KMS-11 (cell line): Measurements from ENCODE around the gene EMP1.

Experiments used
- H2AFZ ChIP-seq: fragments of 200-600 bp; sonication (generic); 2 replicates; pipeline ENCODE4 v1.6.1; 2016; ENCODE audit warnings: antibody characterized with exemption, mixed run types, low read depth
- H3K27ac ChIP-seq: fragments of 200-600 bp; sonication (generic); 2 replicates; pipeline ENCODE4 v1.6.1; 2016; ENCODE audit warnings: mild to moderate bottlenecking, mixed run types
- H3K27me3 ChIP-seq: fragments of 200-600 bp; sonication (generic); 2 replicates; pipeline ENCODE4 v1.6.1; 2017; ENCODE audit warnings: mild to moderate bottlenecking, low read depth, mixed run types, moderate library complexity; ENCODE audit not compliant: insufficient read depth
- H3K36me3 ChIP-seq: fragments of 200-600 bp; sonication (generic); 2 replicates; pipeline ENCODE4 v1.6.1; 2017; ENCODE audit warnings: mild to moderate bottlenecking, mixed run types; ENCODE audit not compliant: insufficient read depth
- H3K4me1 ChIP-seq: fragments of 200-600 bp; sonication (generic); 2 replicates; pipeline ENCODE4 v1.6.1; 2016; ENCODE audit warnings: mild to moderate bottlenecking, low read depth, mixed run types; ENCODE audit not compliant: poor library complexity, severe bottlenecking
- H3K4me2 ChIP-seq: fragments of 200-600 bp; sonication (generic); 2 replicates; pipeline ENCODE4 v1.7.0; 2016; ENCODE audit warnings: mild to moderate bottlenecking, mixed run types
- H3K4me3 ChIP-seq: fragments of 200-600 bp; sonication (generic); IDR thresholded peaks from 2 replicates; pipeline ENCODE4 v1.6.1; 2017; ENCODE audit warnings: low read depth, low read length, mixed read lengths; ENCODE audit not compliant: insufficient read depth
- H3K79me2 ChIP-seq: fragments of 200-600 bp; sonication (generic); 2 replicates; pipeline ENCODE4 v1.6.1; 2016; ENCODE audit warnings: low read depth, mixed run types; ENCODE audit not compliant: insufficient read depth
- H3K9ac ChIP-seq: fragments of 200-600 bp; sonication (generic); 2 replicates; pipeline ENCODE4 v1.6.1; 2016; ENCODE audit warnings: mild to moderate bottlenecking, mixed run types
- H4K20me1 ChIP-seq: fragments of 200-600 bp; sonication (generic); 2 replicates; pipeline ENCODE4 v1.6.1; 2016; ENCODE audit warnings: mild to moderate bottlenecking, mixed run types; ENCODE audit not compliant: insufficient read depth
- CTCF ChIP-seq: fragments of 200-600 bp; sonication (generic); conservative IDR thresholded peaks from 2 replicates; pipeline ENCODE4 v1.6.1; 2017; ENCODE audit warnings: low read depth, mild to moderate bottlenecking, antibody characterized with exemption, low read length, moderate library complexity, mixed read lengths

The EMP1 gene

GRCh38 chr12:13189264-13189663 is 7.3 kb upstream of the EMP1 start:
- H3K4me2 ChIP-seq, result no peak overlapping the region
- no peak overlapping the region for H2AFZ ChIP-seq

GRCh38 chr12:13190275-13190674 is 6.3 kb upstream of the EMP1 start:
- Histone ChIP-seq H4K20me1 (no peaks in the 10 kb centered on the region), H3K27me3 (no peaks in the 10 kb centered on the region), H3K79me2 (no peaks in the 10 kb centered on the region), H3K36me3 (no peaks in the 10 kb centered on the region), H2AFZ (no peak overlapping the region), H3K27ac (no peak overlapping the region), H3K9ac (no peak overlapping the region), H3K4me1 (no peaks in the 10 kb centered on the region), H3K4me3 (no peak overlapping the region), H3K4me2 (no peak overlapping the region)
- TF ChIP-seq CTCF, result no peak

More at GRCh38 chr12:13189264-13189663, 7.3 kb upstream of the EMP1 start:
- H3K79me2 ChIP-seq, result no peaks in the 10 kb centered on the region
- TF ChIP-seq CTCF, result no peak
- H4K20me1 ChIP-seq, result no peaks in the 10 kb centered on the region
- no peaks in the 10 kb centered on the region for H3K4me1 ChIP-seq
- no peak overlapping the region for H3K4me3 ChIP-seq
- H3K27ac ChIP-seq, result no peak overlapping the region
- H3K27me3 ChIP-seq, result no peaks in the 10 kb centered on the region
- no peaks in the 10 kb centered on the region for H3K36me3 ChIP-seq
- no peak overlapping the region for H3K9ac ChIP-seq

GRCh38 chr12:13192719-13193118 is 3.8 kb upstream of the EMP1 start:
- Histone ChIP-seq H3K9ac (no peak overlapping the region), H2AFZ (no peak overlapping the region), H3K27ac (no peak overlapping the region), H3K36me3 (no peaks in the 10 kb centered on the region), H3K4me1 (no peaks in the 10 kb centered on the region), H3K4me3 (no peak overlapping the region), H4K20me1 (no peaks in the 10 kb centered on the region), H3K79me2 (no peaks in the 10 kb centered on the region), H3K4me2 (no peak overlapping the region), H3K27me3 (no peaks in the 10 kb centered on the region)
- TF ChIP-seq CTCF, result no peak

GRCh38 chr12:13193505-13194231 is 2.9 kb upstream of the EMP1 start:
- H3K27ac ChIP-seq, result no peak overlapping the region
- H3K79me2 ChIP-seq, result no peaks in the 10 kb centered on the region
- no peak overlapping the region for H3K9ac ChIP-seq
- H3K4me1 ChIP-seq, result no peaks in the 10 kb centered on the region
- H3K4me2 ChIP-seq, result no peak overlapping the region
- no peak for TF ChIP-seq CTCF
- no peaks in the 10 kb centered on the region for H3K36me3 ChIP-seq
- no peak overlapping the region for H2AFZ ChIP-seq
- H3K4me3 ChIP-seq, result no peak overlapping the region
- H3K27me3 ChIP-seq, result no peaks in the 10 kb centered on the region
- no peaks in the 10 kb centered on the region for H4K20me1 ChIP-seq
